IMR-90 (cell line): ENCODE data around the gene TMEM184B. TPM values are rescaled to one million over a fixed set of nuclear protein-coding genes. Genes with fewer than 3 reads are reported as not detected.

Source experiments
- ATAC-seq: fragments of 200-7000 bp; cut with Tn5 transposase; 2 replicates; pipeline ENCODE4 v1.9.1; 2020; ENCODE audit warnings: low read depth, mild to moderate bottlenecking, moderate library complexity
- BruUV-seq: library from RNA; stranded (reverse); fragments of 400-500 nt; replicated peaks from 2 replicates; lab custom pipeline; 2021; lab: Mats Ljungman, UMichigan
- CTCF ChIA-PET: fragments of 300-600 bp; formaldehyde crosslinking; extraction: SDS; loops from one replicate; lab custom pipeline; 2021; ENCODE audit warnings: antibody characterized with exemption; lab: Yijun Ruan, JAX
- POLR2A ChIA-PET: fragments of 300-600 bp; sonication (Branson Sonifier 250); formaldehyde crosslinking; loops from one replicate; lab custom pipeline; 2022; ENCODE audit warnings: antibody characterized with exemption; ENCODE audit not compliant: unreplicated experiment; lab: Charles Lee
- DNase-seq: peaks from one replicate; pipeline ENCODE4 v3.0.0; 2013
- H2AFZ ChIP-seq: replicated peaks from 2 replicates; pipeline ENCODE3; 2013; ENCODE audit warnings: low read length, mild to moderate bottlenecking; ENCODE audit not compliant: poor library complexity
- H2AK5ac ChIP-seq: 2 replicates; pipeline ENCODE4 v1.6.1; 2013; ENCODE audit warnings: low read depth, low read length, inconsistent platforms
- H2AK9ac ChIP-seq: replicated peaks from 2 replicates; pipeline ENCODE3; 2013; ENCODE audit warnings: mild to moderate bottlenecking, low read depth, low read length, moderate library complexity; ENCODE audit not compliant: poor library complexity
- H2BK120ac ChIP-seq: 2 replicates; pipeline ENCODE4 v1.6.1; 2013; ENCODE audit warnings: low read depth, low read length, inconsistent platforms
- H2BK15ac ChIP-seq: 3 replicates; pipeline ENCODE4 v1.6.1; 2013; ENCODE audit warnings: low read depth, low read length, inconsistent platforms
- H2BK20ac ChIP-seq: 2 replicates; pipeline ENCODE4 v1.6.1; 2013; ENCODE audit warnings: low read depth, mild to moderate bottlenecking, inconsistent platforms, low read length, moderate library complexity
- H2BK5ac ChIP-seq: 2 replicates; pipeline ENCODE4 v1.6.1; 2013; ENCODE audit warnings: mild to moderate bottlenecking, low read depth, low read length, inconsistent platforms; ENCODE audit not compliant: poor library complexity, severe bottlenecking
- H3K14ac ChIP-seq: replicated peaks from 2 replicates; pipeline ENCODE4 v1.6.1; 2013; ENCODE audit warnings: low read depth, low read length, inconsistent platforms
- H3K18ac ChIP-seq: 2 replicates; pipeline ENCODE4 v1.6.1; 2013; ENCODE audit warnings: low read depth, low read length, control low read depth
- H3K23ac ChIP-seq: 2 replicates; pipeline ENCODE4 v1.6.1; 2013; ENCODE audit warnings: low read depth, low read length, inconsistent platforms
- H3K27ac ChIP-seq: 2 replicates; pipeline ENCODE4 v1.5.1; 2013; ENCODE audit warnings: mild to moderate bottlenecking, control low read depth, low read length; ENCODE audit not compliant: insufficient read depth
- H3K27me3 ChIP-seq: 2 replicates; pipeline ENCODE4 v1.6.1; 2013; ENCODE audit warnings: low read length; ENCODE audit not compliant: control insufficient read depth, insufficient read depth
- H3K36me3 ChIP-seq: 2 replicates; pipeline ENCODE4 v1.6.1; 2013; ENCODE audit warnings: low read length, mixed read lengths; ENCODE audit not compliant: control insufficient read depth, insufficient read depth
- H3K4ac ChIP-seq: 2 replicates; pipeline ENCODE4 v1.6.1; 2013; ENCODE audit warnings: low read depth, low read length, inconsistent platforms
- H3K4me1 ChIP-seq: 2 replicates; pipeline ENCODE4 v1.6.1; 2013; ENCODE audit warnings: low read length, mixed read lengths; ENCODE audit not compliant: control insufficient read depth, insufficient read depth
- H3K4me2 ChIP-seq: 2 replicates; pipeline ENCODE4 v1.6.1; 2013; ENCODE audit warnings: low read depth, mild to moderate bottlenecking, control low read depth, low read length, moderate library complexity
- H3K4me3 ChIP-seq: 2 replicates; pipeline ENCODE4 v1.5.1; 2013; ENCODE audit warnings: low read depth, mild to moderate bottlenecking, control low read depth, low read length, moderate library complexity; ENCODE audit not compliant: insufficient read depth
- H3K56ac ChIP-seq: 2 replicates; pipeline ENCODE4 v1.6.1; 2013; ENCODE audit warnings: low read length, inconsistent platforms; ENCODE audit not compliant: insufficient read depth; ENCODE audit errors: extremely low read depth
- H3K79me1 ChIP-seq, 2 experiments: 2 replicates each; pipeline ENCODE4 v1.6.1; 2013; ENCODE audit warnings: low read length in 2 of 2, inconsistent platforms in 1 of 2, low read depth in 1 of 2
- H3K9ac ChIP-seq: 2 replicates; pipeline ENCODE4 v1.6.1; 2013; ENCODE audit warnings: low read depth, low read length, control low read depth
- H3K9me1 ChIP-seq: 2 replicates; pipeline ENCODE4 v1.6.1; 2013; ENCODE audit warnings: low read length, inconsistent platforms; ENCODE audit not compliant: insufficient read depth
- H3K9me3 ChIP-seq: 2 replicates; pipeline ENCODE4 v1.6.1; 2013; ENCODE audit warnings: low read length; ENCODE audit not compliant: control insufficient read depth, insufficient read depth
- H4K20me1 ChIP-seq: 2 replicates; pipeline ENCODE4 v1.6.1; 2013; ENCODE audit warnings: low read length, inconsistent platforms; ENCODE audit not compliant: insufficient read depth
- H4K5ac ChIP-seq: 2 replicates; pipeline ENCODE4 v1.6.1; 2013; ENCODE audit warnings: mild to moderate bottlenecking, low read depth, low read length, control low read depth
- H4K8ac ChIP-seq, 2 experiments: 2 replicates each; pipeline ENCODE4 v1.6.1; 2013; ENCODE audit warnings: low read depth in 2 of 2, low read length in 2 of 2, control low read depth in 1 of 2, inconsistent platforms in 1 of 2
- H4K91ac ChIP-seq: 2 replicates; pipeline ENCODE4 v1.6.1; 2013; ENCODE audit warnings: low read depth, low read length, inconsistent platforms; ENCODE audit not compliant: insufficient read depth
- CEBPB ChIP-seq: IDR thresholded peaks from 2 replicates; pipeline ENCODE4 v1.6.1; 2012; ENCODE audit warnings: low read depth, low read length, improper control_type of control experiment
- CHD1 ChIP-seq: IDR thresholded peaks from 2 replicates; pipeline ENCODE4 v1.6.1; 2012; ENCODE audit warnings: low read depth, low read length, improper control_type of control experiment
- MAFK ChIP-seq: IDR thresholded peaks from 2 replicates; pipeline ENCODE4 v1.6.1; 2012; ENCODE audit warnings: low read depth, low read length, improper control_type of control experiment
- MAZ ChIP-seq: IDR thresholded peaks from 2 replicates; pipeline ENCODE4 v1.6.1; 2012; ENCODE audit warnings: low read depth, mild to moderate bottlenecking, low read length, improper control_type of control experiment, moderate library complexity, borderline replicate concordance
- MXI1 ChIP-seq: IDR thresholded peaks from 2 replicates; pipeline ENCODE4 v1.6.1; 2012; ENCODE audit warnings: low read depth, mild to moderate bottlenecking, low read length, moderate library complexity, borderline replicate concordance
- NFE2L2 ChIP-seq: fragments of 150-350 bp; IDR thresholded peaks from 2 replicates; pipeline ENCODE4 v1.6.1; 2016; ENCODE audit warnings: low read depth, mild to moderate bottlenecking, low read length
- POLR2A ChIP-seq: IDR thresholded peaks from 2 replicates; pipeline ENCODE4 v1.6.1; 2012; ENCODE audit warnings: mild to moderate bottlenecking, low read depth, low read length
- RAD21 ChIP-seq: IDR thresholded peaks from 2 replicates; pipeline ENCODE4 v1.6.1; 2012; ENCODE audit warnings: low read length, improper control_type of control experiment
- WGBS, 2 experiments: methylation state at CpG; one replicate each; pipeline versions ENCODE4 v1.1.5 to v1.1.7; 2013; ENCODE audit warnings: missing lambda C conversion rate in 2 of 2; ENCODE audit not compliant: insufficient read length in 1 of 2; ENCODE audit errors: extremely low coverage in 2 of 2; 5-methylcytosine and 5-hydroxymethylcytosine counted together
- dilution Hi-C: fragments of 300-500 bp; cut with HindIII; formaldehyde crosslinking; loops from one replicate; pipeline ENCODE4 v1.14.3; 2018; ENCODE audit warnings: low sequenced_read_pairs; ENCODE audit not compliant: unreplicated experiment
- in situ Hi-C: fragments of 300-500 bp; cut with MboI; formaldehyde crosslinking; loops from 3 replicates; pipeline ENCODE4 v1.14.3; 2019; ENCODE audit warnings: low sequenced_read_pairs, inconsistent platforms, mixed read lengths
- intact Hi-C: fragments of 100-400 bp; cut with micrococcal nuclease; formaldehyde crosslinking; loops from 2 replicates; pipeline ENCODE4 v1.10.0; 2022
- polyA plus RNA-seq, 3 experiments: library from polyadenylated mRNA; depleted of rRNA; stranded (reverse); fragments of >200 nt; gene quantifications; 2 replicates each; pipeline ENCODE4 v1.2.3, GENCODE V29; 2012; ENCODE audit warnings: low replicate concordance in 1 of 3
- total RNA-seq: library from RNA; depleted of rRNA; stranded (reverse); fragments of >200 nt; gene quantifications from 2 replicates; pipeline ENCODE4 v1.2.3, GENCODE V29; 2012
- TF ChIP-seq, protein P1 (sequence below): fragments of 150-350 bp; IDR thresholded peaks from 2 replicates; pipeline ENCODE4 v1.6.1; 2016; ENCODE audit warnings: low read depth, mild to moderate bottlenecking, low read length, moderate library complexity, borderline replicate concordance
- TF ChIP-seq, protein P2 (sequence below): fragments of 150-350 bp; IDR thresholded peaks from 2 replicates; pipeline ENCODE4 v1.6.1; 2017; ENCODE audit warnings: mild to moderate bottlenecking, antibody characterized with exemption, low read length, low read depth

Gene TMEM184B
- total and polyA plus RNA-seq, 2 of the 4 experiments (the other 2 are of a cell fraction): 9.1 to 81.1 TPM

DNA sequence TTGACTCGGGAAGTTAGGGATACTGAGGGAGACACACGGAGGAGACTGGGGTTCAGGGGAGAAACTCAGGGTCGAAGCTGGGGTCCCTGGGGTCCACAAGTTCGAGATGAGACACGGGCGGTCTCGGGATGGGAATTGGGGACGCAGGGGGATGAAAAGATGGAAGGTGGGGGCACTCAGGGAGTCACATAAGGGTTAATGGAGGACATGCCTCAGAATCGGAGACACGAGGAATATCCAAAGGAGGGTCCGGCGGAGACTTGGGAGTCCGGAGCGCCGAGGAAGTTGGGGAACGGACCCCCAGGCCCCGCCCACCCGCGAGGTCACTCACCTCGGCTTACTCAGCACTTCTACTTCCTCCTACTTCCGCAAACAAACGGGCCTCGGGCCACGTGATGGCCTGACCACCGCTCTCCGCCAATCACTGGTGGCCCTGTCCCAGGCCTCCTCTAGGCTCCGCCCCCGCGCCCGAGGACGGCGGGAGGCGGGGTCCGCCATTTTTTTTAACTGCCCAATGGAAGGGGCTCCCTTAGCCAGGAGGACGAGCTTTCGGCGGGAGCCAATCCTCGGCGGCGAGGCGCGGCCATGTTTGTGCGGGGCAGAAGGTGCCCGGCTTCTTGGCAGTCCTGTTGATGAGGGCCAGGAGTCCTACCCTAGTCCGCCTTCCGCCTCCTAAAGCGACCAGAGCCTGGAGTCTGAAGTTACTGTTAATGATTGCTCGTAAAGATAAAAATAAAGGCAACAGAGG lies 91.2 kb downstream of the TMEM184B start, which contains the start of gene PLA2G6:
TSS of gene PLA2G6 (minus strand) at position 378 of the 748 bp plus-strand sequence. CDS start 12,404 bp downstream, outside the sequence.
- intact Hi-C loops: loop anchor here (2.0 kb wide), 1 partner anchor 19 kb away; the partner anchor contains the start of gene MAFF
- Histone ChIP-seq H4K91ac (peak within 1 kb of the TSS; percentile 100), H2BK5ac (peak within 1 kb of the TSS; percentile 95), H2AK5ac (peak within 1 kb of the TSS; percentile 95), H3K36me3 (no peaks in the 10 kb centered on the region), H3K9me1 (peaks cover 20% of the 10 kb centered on the region), H3K14ac (peak within 1 kb of the TSS; percentile 100), H2BK120ac (peak within 1 kb of the TSS; percentile 92), H3K4me2 (peak within 1 kb of the TSS; percentile 90), H3K23ac (peak within 1 kb of the TSS; percentile 99), H3K9me3 (no peaks in the 10 kb centered on the region), H3K9ac (peak within 1 kb of the TSS; percentile 74), H3K4me1 (peaks cover 22% of the 10 kb centered on the region), H3K56ac (peak within 1 kb of the TSS; percentile 83), H3K27ac (peak within 1 kb of the TSS; percentile 87), H3K18ac (peak within 1 kb of the TSS; percentile 90), H2BK15ac (peak within 1 kb of the TSS; percentile 88; the same call in 2 of the 3 replicates), H3K79me1 (peaks cover 4 to 21% of the 10 kb centered on the region in 2 experiments; a peak in 3 of 4 replicates), H2AK9ac (peak within 1 kb of the TSS; percentile 98), H3K27me3 (no peaks in the 10 kb centered on the region), H3K4me3 (peak within 1 kb of the TSS; percentile 50), H3K4ac (peak within 1 kb of the TSS; percentile 100), H4K20me1 (no peaks in the 10 kb centered on the region; the same call in 1 of the 2 replicates), H2BK20ac (peak within 1 kb of the TSS; percentile 91), H4K5ac (peak within 1 kb of the TSS; percentile 98), H2AFZ (peak within 1 kb of the TSS; percentile 91), H4K8ac (peak within 1 kb of the TSS; percentile 98 to 100)
- ATAC-seq (peak; percentile 95), DNase-seq (peak; percentile 98)
- CTCF ChIA-PET: interaction anchor here (0.9 kb wide), 1 partner anchor 67 kb away, joined by 4 read pairs; no protein-coding TSS in a partner anchor
- TF ChIP-seq CHD1: no peak
- TF ChIP-seq, protein P1, sequence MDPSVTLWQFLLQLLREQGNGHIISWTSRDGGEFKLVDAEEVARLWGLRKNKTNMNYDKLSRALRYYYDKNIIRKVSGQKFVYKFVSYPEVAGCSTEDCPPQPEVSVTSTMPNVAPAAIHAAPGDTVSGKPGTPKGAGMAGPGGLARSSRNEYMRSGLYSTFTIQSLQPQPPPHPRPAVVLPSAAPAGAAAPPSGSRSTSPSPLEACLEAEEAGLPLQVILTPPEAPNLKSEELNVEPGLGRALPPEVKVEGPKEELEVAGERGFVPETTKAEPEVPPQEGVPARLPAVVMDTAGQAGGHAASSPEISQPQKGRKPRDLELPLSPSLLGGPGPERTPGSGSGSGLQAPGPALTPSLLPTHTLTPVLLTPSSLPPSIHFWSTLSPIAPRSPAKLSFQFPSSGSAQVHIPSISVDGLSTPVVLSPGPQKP: no peak
- TF ChIP-seq NFE2L2: peak; percentile 64; the same call in 1 of the 2 replicates
- TF ChIP-seq RAD21: no peak
- TF ChIP-seq, protein P2, sequence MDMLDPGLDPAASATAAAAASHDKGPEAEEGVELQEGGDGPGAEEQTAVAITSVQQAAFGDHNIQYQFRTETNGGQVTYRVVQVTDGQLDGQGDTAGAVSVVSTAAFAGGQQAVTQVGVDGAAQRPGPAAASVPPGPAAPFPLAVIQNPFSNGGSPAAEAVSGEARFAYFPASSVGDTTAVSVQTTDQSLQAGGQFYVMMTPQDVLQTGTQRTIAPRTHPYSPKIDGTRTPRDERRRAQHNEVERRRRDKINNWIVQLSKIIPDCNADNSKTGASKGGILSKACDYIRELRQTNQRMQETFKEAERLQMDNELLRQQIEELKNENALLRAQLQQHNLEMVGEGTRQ: peak; percentile 99
- TF ChIP-seq MXI1: peak; percentile 13; the same call in 1 of the 2 replicates
- TF ChIP-seq POLR2A: 0 out of 2 replicates have a peak, but pooled peaks have one; percentile 37
- peak; percentile 82 for TF ChIP-seq MAFK
- TF ChIP-seq CEBPB: no peak
- TF ChIP-seq MAZ: peak; percentile 58; the same call in 1 of the 2 replicates
- POLR2A ChIA-PET: no interaction called here
- in situ Hi-C loops: no loop called here
- 1% methylated on average over 24 of the region's 48 CpGs; no CpG with 5 or more reads in 1 of the 2 experiments for WGBS, 2 experiments
- BruUV-seq: no TSS peak
- dilution Hi-C loops: no loop called here
